Epithelial cell of esophagus (primary cell): ENCODE data around the gene GUCA2A.

Source experiments
- DNase-seq: peaks from one replicate; pipeline ENCODE4 v3.0.0; 2010; ENCODE audit warnings: low read depth
- H3K4me3 ChIP-seq: 2 replicates; pipeline ENCODE4 v1.5.1; 2011; ENCODE audit warnings: mild to moderate bottlenecking, low read length, control low read depth
- CTCF ChIP-seq: IDR thresholded peaks from 2 replicates; pipeline ENCODE4 v1.5.1; 2011; ENCODE audit warnings: low read depth, mild to moderate bottlenecking, low read length, control low read depth, inconsistent platforms; ENCODE audit not compliant: insufficient read depth; ENCODE audit errors: missing control alignments

Gene GUCA2A

DNA sequence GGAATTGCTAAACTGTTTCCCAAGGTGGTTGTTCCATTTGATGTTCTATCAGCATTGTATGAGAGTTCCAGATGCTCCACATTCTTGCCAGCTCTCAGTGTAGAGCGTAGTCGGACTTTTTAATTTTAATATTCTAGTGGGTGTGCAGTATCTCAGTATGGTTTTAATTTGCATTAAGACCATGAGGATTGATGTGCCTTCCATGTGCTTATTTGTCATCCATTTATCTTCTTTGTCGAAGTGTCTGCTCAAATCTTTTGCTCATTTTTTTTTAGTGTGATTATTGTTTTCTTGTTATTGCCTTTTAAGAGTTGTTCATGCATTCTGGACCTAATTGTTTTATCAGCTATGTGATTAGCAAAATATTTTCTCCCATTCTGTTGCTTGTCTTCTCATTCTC lies 25.1 kb downstream of the GUCA2A start:
- DNase-seq, result no peak
- TF ChIP-seq CTCF, result no peak
- H3K4me3 ChIP-seq, result no peak overlapping the region

- H3K4me3 ChIP-seq, result no peak overlapping the region
- TF ChIP-seq CTCF, result no peak
- no peak for DNase-seq
Measured at GRCh38 chr1:42138586-42138985, 26.0 kb downstream of the GUCA2A start.

DNA sequence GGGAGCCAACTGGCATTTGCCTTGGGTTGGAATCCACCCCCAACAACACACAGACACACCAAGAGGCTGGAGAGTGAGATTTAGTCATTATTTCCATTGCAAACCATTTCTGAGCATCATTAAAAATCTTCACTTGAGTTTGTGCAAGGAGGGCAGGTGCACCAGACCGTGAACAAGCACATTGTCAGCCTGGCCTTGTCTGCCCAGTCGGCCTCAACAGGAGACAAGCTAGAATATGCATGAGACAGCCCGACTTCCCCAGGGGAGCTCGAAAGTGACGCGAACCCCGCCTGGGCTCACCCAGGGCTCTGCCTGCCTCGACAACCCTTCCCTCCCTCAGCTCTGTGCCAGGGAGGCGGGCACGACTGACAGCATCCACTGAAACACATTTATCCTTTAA lies 26.8 kb downstream of the GUCA2A start:
- H3K4me3 ChIP-seq, result no peak overlapping the region
- TF ChIP-seq CTCF, result no peak
- DNase-seq, result no peak

DNA sequence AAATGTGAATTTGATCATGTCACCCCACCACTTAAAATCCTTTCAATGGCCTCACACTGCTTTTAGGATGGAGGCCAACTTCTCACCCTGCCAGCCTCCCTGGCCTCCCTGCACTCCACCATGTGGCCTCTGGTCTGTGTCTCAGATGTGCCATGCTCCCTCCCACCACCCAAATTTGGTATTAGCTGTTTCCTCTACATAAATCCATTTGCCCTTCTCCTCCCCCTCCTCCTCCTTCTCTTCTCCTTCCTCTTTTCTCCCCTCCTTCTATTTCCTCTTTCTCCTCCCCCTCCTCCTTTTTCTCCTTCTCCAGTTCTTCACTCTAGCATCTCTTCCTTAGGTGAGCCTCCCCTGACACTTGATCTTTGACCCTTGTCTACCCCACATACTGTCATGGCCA lies 28.1 kb downstream of the GUCA2A start:
- no peak for DNase-seq
- no peak for TF ChIP-seq CTCF
- no peak overlapping the region for H3K4me3 ChIP-seq

DNA sequence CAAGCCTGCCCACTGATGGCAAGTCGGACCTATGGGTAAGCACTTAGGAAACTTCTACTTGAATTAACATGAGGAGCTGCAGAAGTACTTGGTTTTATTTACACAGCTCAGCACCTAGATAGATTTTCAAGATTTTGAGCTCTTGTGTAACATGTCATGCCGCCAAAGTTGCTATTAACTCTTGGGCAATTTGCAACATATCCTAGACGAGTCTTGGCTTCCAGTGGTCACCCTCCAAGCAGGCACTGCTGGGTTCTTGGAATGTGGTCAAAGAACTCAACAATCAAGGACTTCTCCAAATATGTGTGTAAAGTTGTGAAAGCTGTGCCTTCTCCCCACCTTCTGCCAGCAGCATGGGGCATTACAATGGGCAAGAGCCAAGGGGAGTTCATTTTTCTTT lies 29.1 kb downstream of the GUCA2A start:
- DNase-seq, result no peak
- TF ChIP-seq CTCF, result no peak
- H3K4me3 ChIP-seq, result no peak overlapping the region

DNA sequence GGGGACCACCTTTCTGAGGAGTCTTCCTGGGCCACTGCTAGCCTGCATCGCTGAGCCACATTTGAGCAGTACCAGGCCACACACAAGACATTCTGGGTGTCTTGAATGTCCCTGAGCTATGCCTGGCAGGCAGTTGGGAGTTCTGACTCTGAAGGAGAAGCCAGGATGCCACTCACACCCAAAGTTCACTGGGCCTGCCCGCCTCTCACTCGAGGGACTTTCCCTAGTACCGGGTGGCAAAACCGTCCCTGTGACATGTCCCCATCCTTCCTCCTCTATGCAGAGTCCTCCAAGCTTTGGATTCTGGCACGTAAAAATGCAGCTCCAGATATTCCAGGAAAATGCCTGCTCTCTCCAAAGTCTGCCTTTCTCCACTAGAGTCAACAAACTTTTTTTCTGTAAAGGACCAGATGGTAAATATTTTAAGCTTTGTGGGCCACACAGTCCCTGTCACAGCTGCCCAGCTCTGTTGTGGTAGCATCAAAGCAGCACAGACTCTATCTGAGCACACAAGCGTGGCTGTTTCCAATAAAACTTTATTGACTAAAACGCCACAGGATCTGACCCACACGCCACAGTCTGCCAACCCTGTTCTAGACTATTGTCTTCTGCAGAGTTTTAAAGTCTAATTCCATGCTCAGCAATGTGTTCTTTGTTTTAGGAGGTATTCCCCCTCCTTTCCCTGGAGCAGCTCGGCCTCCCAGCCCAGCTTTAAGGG lies 30.6 kb downstream of the GUCA2A start:
- no peak for TF ChIP-seq CTCF
- no peak for DNase-seq
- no peak overlapping the region for H3K4me3 ChIP-seq

DNA sequence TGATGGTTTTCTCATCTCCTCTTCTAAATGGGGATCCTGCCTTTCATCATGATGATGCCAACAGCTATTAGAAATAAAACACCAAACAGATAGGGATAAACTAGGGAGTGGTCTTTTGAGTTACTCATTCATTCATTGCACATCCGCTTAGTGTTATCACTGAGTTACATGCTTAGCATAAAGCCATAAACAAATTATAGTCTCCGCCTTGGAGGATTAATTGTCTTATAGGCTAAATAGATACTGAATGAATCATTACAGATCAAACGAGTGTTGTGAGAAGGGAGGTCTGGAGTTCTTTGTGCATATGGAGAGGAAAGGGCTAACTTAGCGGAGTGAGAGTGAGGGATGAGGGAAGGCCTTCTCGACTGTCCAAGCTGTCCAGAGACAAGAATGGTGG lies 31.2 kb downstream of the GUCA2A start:
- no peak for TF ChIP-seq CTCF
- no peak overlapping the region for H3K4me3 ChIP-seq
- no peak for DNase-seq
